Astrocyte (in vitro differentiated cells and primary cell): ENCODE results near the gene WNT7A. TPM values are rescaled to one million over a fixed set of nuclear protein-coding genes. Genes with fewer than 3 reads are reported as not detected.

Experiments
- DNase-seq: peaks from one replicate; pipeline ENCODE4 v3.0.0-alpha.2; 2010; ENCODE audit warnings: low read depth
- FAIRE-seq: peaks from 2 replicates; lab custom pipeline; 2011; peaks lifted over from hg19 to GRCh38; lab: Jason Lieb, UNC
- H2AFZ ChIP-seq: 2 replicates; pipeline ENCODE4 v1.6.0; 2012; ENCODE audit warnings: low read depth, low read length, inconsistent platforms
- H3K27ac ChIP-seq: 2 replicates; pipeline ENCODE4 v1.5.1; 2011; ENCODE audit warnings: low read depth, low read length, inconsistent platforms
- H3K27me3 ChIP-seq: 2 replicates; pipeline ENCODE4 v1.6.0; 2011; ENCODE audit warnings: low read length, inconsistent platforms; ENCODE audit not compliant: insufficient read depth
- H3K36me3 ChIP-seq: 2 replicates; pipeline ENCODE4 v1.5.1; 2011; ENCODE audit warnings: low read length, inconsistent platforms; ENCODE audit not compliant: insufficient read depth
- H3K4me1 ChIP-seq: 2 replicates; pipeline ENCODE4 v1.5.1; 2011; ENCODE audit warnings: low read length, inconsistent platforms; ENCODE audit not compliant: insufficient read depth
- H3K4me2 ChIP-seq: 2 replicates; pipeline ENCODE4 v1.6.0; 2012; ENCODE audit warnings: low read length, inconsistent platforms
- H3K4me3 ChIP-seq: 2 replicates; pipeline ENCODE4 v1.5.1; 2011; ENCODE audit warnings: low read depth, mild to moderate bottlenecking, low read length, inconsistent platforms; ENCODE audit not compliant: insufficient read depth
- H3K79me2 ChIP-seq: 2 replicates; pipeline ENCODE4 v1.6.0; 2012; ENCODE audit warnings: mild to moderate bottlenecking, low read length, inconsistent platforms; ENCODE audit not compliant: insufficient read depth
- H3K9ac ChIP-seq: 2 replicates; pipeline ENCODE4 v1.6.0; 2012; ENCODE audit warnings: mild to moderate bottlenecking, low read length, inconsistent platforms
- H3K9me3 ChIP-seq: 2 replicates; pipeline ENCODE4 v1.5.1; 2012; ENCODE audit warnings: low read depth, mild to moderate bottlenecking, low read length, inconsistent platforms; ENCODE audit not compliant: insufficient read depth
- H4K20me1 ChIP-seq: 2 replicates; pipeline ENCODE4 v1.6.0; 2012; ENCODE audit warnings: low read length, inconsistent platforms; ENCODE audit not compliant: insufficient read depth
- H3K27ac Mint-ChIP-seq: one replicate; pipeline ENCODE4 v1.8.0; 2021; ENCODE audit warnings: mild to moderate bottlenecking, mixed read lengths; ENCODE audit not compliant: unreplicated experiment
- H3K27me3 Mint-ChIP-seq: one replicate; pipeline ENCODE4 v1.8.0; 2021; ENCODE audit warnings: low read depth, mixed read lengths; ENCODE audit not compliant: unreplicated experiment
- H3K36me3 Mint-ChIP-seq: one replicate; pipeline ENCODE4 v1.8.0; 2021; ENCODE audit warnings: low read depth, mixed read lengths; ENCODE audit not compliant: unreplicated experiment
- H3K4me1 Mint-ChIP-seq: one replicate; pipeline ENCODE4 v1.8.0; 2021; ENCODE audit warnings: low read depth, mixed read lengths; ENCODE audit not compliant: unreplicated experiment
- H3K4me3 Mint-ChIP-seq: one replicate; pipeline ENCODE4 v1.8.0; 2021; ENCODE audit warnings: mild to moderate bottlenecking, moderate library complexity, mixed read lengths; ENCODE audit not compliant: unreplicated experiment
- H3K9me3 Mint-ChIP-seq: one replicate; pipeline ENCODE4 v1.8.0; 2021; ENCODE audit warnings: mild to moderate bottlenecking, mixed read lengths; ENCODE audit not compliant: unreplicated experiment
- EZH2 ChIP-seq: IDR thresholded peaks from 2 replicates; pipeline ENCODE4 v1.6.1; 2012; ENCODE audit warnings: mild to moderate bottlenecking, low read length, inconsistent platforms; ENCODE audit not compliant: insufficient read depth
- total RNA-seq: library from RNA; stranded (reverse); gene quantifications from 2 replicates; pipeline ENCODE4 v1.2.1, GENCODE V29; 2021
- TF ChIP-seq, protein P1 (sequence below): IDR thresholded peaks from 2 replicates; pipeline ENCODE4 v1.5.1; 2011; ENCODE audit warnings: low read depth, mild to moderate bottlenecking, inconsistent platforms, low read length, moderate library complexity; ENCODE audit not compliant: insufficient read depth

Gene WNT7A
- total RNA-seq, 1 donor from 2014 or later = 1.7 TPM

DNA sequence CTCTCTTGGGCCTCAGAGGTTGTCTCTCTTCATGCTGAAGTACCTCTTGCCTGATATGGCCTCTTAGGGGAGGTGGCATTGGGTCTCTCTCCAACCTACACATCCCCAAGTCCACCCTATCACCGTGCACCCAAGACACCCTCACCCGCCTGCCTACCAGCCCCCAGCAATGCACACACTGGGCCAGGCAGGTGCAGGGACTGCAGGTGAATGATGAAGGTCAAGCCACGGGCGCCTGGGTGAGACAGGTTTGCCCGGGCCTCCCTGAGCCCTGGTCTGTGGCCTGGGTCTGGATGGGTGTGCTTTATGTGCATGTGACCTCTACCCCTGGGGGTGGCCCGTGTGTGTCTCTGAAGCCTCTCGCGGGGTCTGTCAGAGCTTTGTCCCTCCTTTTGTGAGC lies 68.3 kb downstream of the WNT7A start:
- DNase-seq (no peak), FAIRE-seq (no peak)
- H3K9ac ChIP-seq = no peak overlapping the region
- no peaks in the 10 kb centered on the region for H3K79me2 ChIP-seq
- H3K4me1 ChIP-seq = no peaks in the 10 kb centered on the region
- Mint-ChIP-seq H3K36me3 (peaks cover 9% of the 10 kb centered on the region), H3K4me1 (no peaks in the 10 kb centered on the region), H3K4me3 (no peak overlapping the region), H3K9me3 (peaks cover 37% of the 10 kb centered on the region), H3K27ac (no peak overlapping the region), H3K27me3 (peaks cover 11% of the 10 kb centered on the region)
- no peak for TF ChIP-seq EZH2
- TF ChIP-seq, protein P1, sequence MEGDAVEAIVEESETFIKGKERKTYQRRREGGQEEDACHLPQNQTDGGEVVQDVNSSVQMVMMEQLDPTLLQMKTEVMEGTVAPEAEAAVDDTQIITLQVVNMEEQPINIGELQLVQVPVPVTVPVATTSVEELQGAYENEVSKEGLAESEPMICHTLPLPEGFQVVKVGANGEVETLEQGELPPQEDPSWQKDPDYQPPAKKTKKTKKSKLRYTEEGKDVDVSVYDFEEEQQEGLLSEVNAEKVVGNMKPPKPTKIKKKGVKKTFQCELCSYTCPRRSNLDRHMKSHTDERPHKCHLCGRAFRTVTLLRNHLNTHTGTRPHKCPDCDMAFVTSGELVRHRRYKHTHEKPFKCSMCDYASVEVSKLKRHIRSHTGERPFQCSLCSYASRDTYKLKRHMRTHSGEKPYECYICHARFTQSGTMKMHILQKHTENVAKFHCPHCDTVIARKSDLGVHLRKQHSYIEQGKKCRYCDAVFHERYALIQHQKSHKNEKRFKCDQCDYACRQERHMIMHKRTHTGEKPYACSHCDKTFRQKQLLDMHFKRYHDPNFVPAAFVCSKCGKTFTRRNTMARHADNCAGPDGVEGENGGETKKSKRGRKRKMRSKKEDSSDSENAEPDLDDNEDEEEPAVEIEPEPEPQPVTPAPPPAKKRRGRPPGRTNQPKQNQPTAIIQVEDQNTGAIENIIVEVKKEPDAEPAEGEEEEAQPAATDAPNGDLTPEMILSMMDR = no peak
- H3K27me3 ChIP-seq = no peaks in the 10 kb centered on the region
- H2AFZ ChIP-seq = no peak overlapping the region
- no peaks in the 10 kb centered on the region for H4K20me1 ChIP-seq
- H3K4me3 ChIP-seq = no peak overlapping the region
- no peak overlapping the region for H3K4me2 ChIP-seq
- H3K9me3 ChIP-seq = peaks cover 34% of the 10 kb centered on the region
- H3K36me3 ChIP-seq = no peaks in the 10 kb centered on the region
- H3K27ac ChIP-seq = no peak overlapping the region

DNA sequence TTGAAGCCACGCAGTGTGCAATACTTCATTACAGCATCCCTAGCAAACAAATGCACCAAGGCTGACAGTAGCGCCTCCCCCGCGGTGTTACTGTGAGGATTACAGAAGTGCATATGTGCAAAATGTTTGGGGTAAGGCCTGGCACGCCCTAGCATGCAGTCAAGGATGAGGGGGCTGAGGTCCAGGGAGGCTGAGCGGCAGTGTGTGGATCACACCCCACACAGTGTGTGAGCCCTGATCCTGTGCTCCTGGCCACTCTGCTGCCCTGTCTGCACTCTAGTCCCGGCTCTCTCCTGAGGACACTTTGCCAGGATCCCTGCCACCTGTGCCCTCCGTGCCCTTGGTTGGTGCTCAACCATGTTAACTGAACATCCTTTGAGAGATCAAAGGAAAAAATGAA lies 71.3 kb downstream of the WNT7A start:
- no peaks in the 10 kb centered on the region for H4K20me1 ChIP-seq
- H3K4me3 ChIP-seq = no peak overlapping the region
- TF ChIP-seq, protein P1 = no peak
- TF ChIP-seq EZH2 = no peak
- H2AFZ ChIP-seq = no peak overlapping the region
- FAIRE-seq (no peak), DNase-seq (no peak)
- no peaks in the 10 kb centered on the region for H3K27me3 ChIP-seq
- H3K9me3 ChIP-seq = peaks cover 8% of the 10 kb centered on the region
- peaks cover 11% of the 10 kb centered on the region for H3K27me3 Mint-ChIP-seq
- no peaks in the 10 kb centered on the region for H3K4me1 ChIP-seq
- no peak overlapping the region for H3K27ac Mint-ChIP-seq
- H3K4me2 ChIP-seq = no peak overlapping the region
- H3K9ac ChIP-seq = no peak overlapping the region
- peaks cover 4% of the 10 kb centered on the region for H3K36me3 Mint-ChIP-seq
- H3K4me1 Mint-ChIP-seq = no peaks in the 10 kb centered on the region
- no peak overlapping the region for H3K27ac ChIP-seq
- no peaks in the 10 kb centered on the region for H3K36me3 ChIP-seq
- H3K9me3 Mint-ChIP-seq = peaks cover 14% of the 10 kb centered on the region
- no peaks in the 10 kb centered on the region for H3K79me2 ChIP-seq
- no peak overlapping the region for H3K4me3 Mint-ChIP-seq

DNA sequence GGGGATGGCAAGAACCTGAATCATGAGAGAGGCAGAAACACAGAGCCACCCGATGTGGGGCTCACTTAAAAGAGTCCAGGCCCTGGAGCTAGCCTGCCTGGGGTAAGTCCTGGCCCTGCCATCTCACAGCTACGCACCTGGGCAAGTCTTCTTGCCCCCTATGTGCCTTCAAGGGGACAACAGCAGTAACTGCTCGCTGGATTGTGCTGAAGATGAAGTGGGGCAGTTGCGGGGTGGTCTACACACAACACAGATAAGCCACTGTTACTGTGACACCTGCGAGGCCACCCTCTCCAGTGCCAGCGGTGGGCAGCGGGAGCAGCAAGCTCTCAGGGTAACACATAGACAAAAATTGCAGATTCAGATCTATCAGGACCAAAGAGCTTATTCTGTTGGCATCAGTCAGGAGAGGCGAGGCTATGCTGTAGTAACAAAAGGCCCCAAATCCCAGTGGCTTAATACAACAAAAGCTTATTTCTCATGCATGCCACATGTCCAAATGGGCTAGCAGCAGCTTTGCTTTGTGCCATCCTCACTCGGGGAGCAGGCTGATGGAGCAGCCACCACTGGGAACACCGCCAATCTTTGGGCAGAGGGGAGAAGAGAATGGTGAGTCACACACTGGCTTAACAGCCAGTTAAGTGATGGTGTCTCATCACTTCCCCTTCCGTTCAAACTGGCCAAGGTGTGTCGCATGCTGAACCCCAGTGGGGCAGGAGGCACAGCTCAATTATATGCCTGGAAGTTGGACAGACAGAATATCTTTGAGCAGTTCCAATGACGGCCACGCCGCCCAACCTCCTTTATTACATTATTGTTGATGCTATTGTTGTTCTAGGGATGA lies 78.3 kb downstream of the WNT7A start:
- Histone ChIP-seq H3K9me3 (no peaks in the 10 kb centered on the region), H3K4me2 (no peak overlapping the region), H3K4me1 (no peaks in the 10 kb centered on the region), H3K36me3 (no peaks in the 10 kb centered on the region), H3K4me3 (no peak overlapping the region), H3K27me3 (no peaks in the 10 kb centered on the region), H2AFZ (no peak overlapping the region), H3K9ac (no peak overlapping the region), H3K79me2 (no peaks in the 10 kb centered on the region), H4K20me1 (no peaks in the 10 kb centered on the region), H3K27ac (no peak overlapping the region)
- H3K27me3 Mint-ChIP-seq = peaks cover 14% of the 10 kb centered on the region
- FAIRE-seq (no peak), DNase-seq (no peak)
- no peak overlapping the region for H3K4me3 Mint-ChIP-seq
- no peaks in the 10 kb centered on the region for H3K4me1 Mint-ChIP-seq
- peaks cover 3% of the 10 kb centered on the region for H3K9me3 Mint-ChIP-seq
- no peak overlapping the region for H3K27ac Mint-ChIP-seq
- TF ChIP-seq, protein P1 = no peak
- no peak for TF ChIP-seq EZH2
- H3K36me3 Mint-ChIP-seq = no peaks in the 10 kb centered on the region
